ENCODE measurements around the gene SHROOM3.

DNA sequence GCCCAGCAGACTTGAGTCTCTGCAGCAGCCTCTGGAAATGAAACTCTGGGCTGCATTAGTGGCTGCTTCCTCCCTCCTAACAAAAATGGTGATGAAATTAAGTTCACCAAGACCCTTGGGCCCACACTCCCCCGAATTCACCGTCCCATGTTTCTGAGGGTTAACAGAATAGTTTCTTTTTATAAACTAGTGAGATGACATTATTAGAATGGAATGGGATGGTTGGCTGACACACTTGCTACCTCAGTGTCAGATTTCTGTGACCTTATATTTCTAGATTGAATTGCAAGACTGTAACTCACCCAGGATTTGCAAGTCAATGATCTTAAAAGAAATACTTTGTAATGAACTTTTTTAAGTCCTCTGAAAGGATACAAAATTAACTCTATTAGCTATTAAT, 127.1 kb downstream of the SHROOM3 start:
- TF ChIP-seq, protein P1, sequence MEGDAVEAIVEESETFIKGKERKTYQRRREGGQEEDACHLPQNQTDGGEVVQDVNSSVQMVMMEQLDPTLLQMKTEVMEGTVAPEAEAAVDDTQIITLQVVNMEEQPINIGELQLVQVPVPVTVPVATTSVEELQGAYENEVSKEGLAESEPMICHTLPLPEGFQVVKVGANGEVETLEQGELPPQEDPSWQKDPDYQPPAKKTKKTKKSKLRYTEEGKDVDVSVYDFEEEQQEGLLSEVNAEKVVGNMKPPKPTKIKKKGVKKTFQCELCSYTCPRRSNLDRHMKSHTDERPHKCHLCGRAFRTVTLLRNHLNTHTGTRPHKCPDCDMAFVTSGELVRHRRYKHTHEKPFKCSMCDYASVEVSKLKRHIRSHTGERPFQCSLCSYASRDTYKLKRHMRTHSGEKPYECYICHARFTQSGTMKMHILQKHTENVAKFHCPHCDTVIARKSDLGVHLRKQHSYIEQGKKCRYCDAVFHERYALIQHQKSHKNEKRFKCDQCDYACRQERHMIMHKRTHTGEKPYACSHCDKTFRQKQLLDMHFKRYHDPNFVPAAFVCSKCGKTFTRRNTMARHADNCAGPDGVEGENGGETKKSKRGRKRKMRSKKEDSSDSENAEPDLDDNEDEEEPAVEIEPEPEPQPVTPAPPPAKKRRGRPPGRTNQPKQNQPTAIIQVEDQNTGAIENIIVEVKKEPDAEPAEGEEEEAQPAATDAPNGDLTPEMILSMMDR (IDR thresholded peaks at IDR 0.05): no peak
- TF ChIP-seq POLR2A (IDR thresholded peaks at IDR 0.05): no peak
